HepG2 (cell line): ENCODE measurements around the gene SF3A2. TPM values are rescaled to one million over a fixed set of nuclear protein-coding genes. Genes with fewer than 3 reads are reported as not detected.

Source experiments
- AGO2 ChIP-seq: fragments of 200-400 bp; formaldehyde crosslinking; optimal IDR thresholded peaks from 2 replicates; pipeline ENCODE3; 2017; ENCODE audit warnings: mild to moderate bottlenecking, low read depth, low read length, moderate library complexity
- BORCS8-MEF2B ChIP-seq: sonication (generic); formaldehyde crosslinking; IDR thresholded peaks from 2 replicates; pipeline ENCODE4 v1.8.0; 2022; ENCODE audit warnings: mild to moderate bottlenecking, missing genetic modification reagents
- ETV5 ChIP-seq: IDR thresholded peaks from 2 replicates; pipeline ENCODE4 v1.6.1; 2018; ENCODE audit warnings: missing biosample characterization, missing genetic modification reagents, inconsistent platforms, borderline replicate concordance
- FOXJ3 ChIP-seq: sonication (generic); formaldehyde crosslinking; IDR thresholded peaks from 2 replicates; pipeline ENCODE4 v1.4.0; 2020; ENCODE audit warnings: missing genetic modification reagents, mild to moderate bottlenecking, borderline replicate concordance
- HHEX ChIP-seq: IDR thresholded peaks from 2 replicates; pipeline ENCODE4 v1.6.1; 2016; ENCODE audit warnings: control low read depth
- PCBP2 ChIP-seq: fragments of 200-400 bp; formaldehyde crosslinking; optimal IDR thresholded peaks from 2 replicates; pipeline ENCODE3; 2018; ENCODE audit warnings: low read length, low read depth; ENCODE audit not compliant: poor library complexity, severe bottlenecking
- RARA ChIP-seq: IDR thresholded peaks from 2 replicates; pipeline ENCODE4 v1.6.1; 2016; ENCODE audit warnings: missing genetic modification reagents, missing compliant biosample characterization
- RBM22 ChIP-seq: fragments of 200-400 bp; formaldehyde crosslinking; optimal IDR thresholded peaks from 2 replicates; pipeline ENCODE3; 2017; ENCODE audit warnings: mild to moderate bottlenecking, low read length, moderate library complexity
- SMAD9 ChIP-seq: sonication (generic); formaldehyde crosslinking; IDR thresholded peaks from 2 replicates; pipeline ENCODE4 v1.5.1; 2020; ENCODE audit warnings: mild to moderate bottlenecking, missing genetic modification reagents
- SP5 ChIP-seq: IDR thresholded peaks from 2 replicates; pipeline ENCODE4 v1.6.1; 2016; ENCODE audit warnings: low read depth, borderline replicate concordance
- TFDP1 ChIP-seq: IDR thresholded peaks from 2 replicates; pipeline ENCODE4 v1.6.1; 2016; ENCODE audit warnings: missing compliant biosample characterization, missing genetic modification reagents, borderline replicate concordance
- ZFAT ChIP-seq: sonication (generic); formaldehyde crosslinking; conservative IDR thresholded peaks from 2 replicates; pipeline ENCODE4 v1.8.1; 2023; ENCODE audit warnings: missing genetic modification reagents, inconsistent platforms
- ZFP62 ChIP-seq: sonication (generic); formaldehyde crosslinking; IDR thresholded peaks from 2 replicates; pipeline ENCODE4 v1.4.0; 2020; ENCODE audit warnings: missing genetic modification reagents
- ZNF552 ChIP-seq: sonication (generic); formaldehyde crosslinking; IDR thresholded peaks from 2 replicates; pipeline ENCODE4 v1.9.0; 2022; ENCODE audit warnings: missing genetic modification reagents, mild to moderate bottlenecking, borderline replicate concordance
- ZNF607 ChIP-seq: sonication (generic); formaldehyde crosslinking; IDR thresholded peaks from 2 replicates; pipeline ENCODE4 v1.5.1; 2020; ENCODE audit warnings: missing genetic modification reagents, mild to moderate bottlenecking, borderline replicate concordance
- ZNF709 ChIP-seq: sonication (generic); formaldehyde crosslinking; IDR thresholded peaks from 2 replicates; pipeline ENCODE4 v1.5.0; 2020; ENCODE audit warnings: mild to moderate bottlenecking, missing genetic modification reagents
- ZNF737 ChIP-seq: sonication (generic); formaldehyde crosslinking; IDR thresholded peaks from 2 replicates; pipeline ENCODE4 v1.5.0; 2020; ENCODE audit warnings: missing genetic modification reagents, mild to moderate bottlenecking, borderline replicate concordance
- ZNF768 ChIP-seq: sonication (generic); formaldehyde crosslinking; IDR thresholded peaks from 2 replicates; pipeline ENCODE4 v1.4.0; 2020; ENCODE audit warnings: missing genetic modification reagents
- polyA plus RNA-seq, 8 experiments: library from polyadenylated mRNA; depleted of rRNA in 3 of 8; stranded (reverse) in 7 of 8; unstranded in 1 of 8; fragments of >200 nt; fragmentation: Illumina TruSeq in 4 of 8; extraction: Trizol in 4 of 8; gene quantifications; 2 replicates each; pipeline versions ENCODE4 v1.2.1 to v1.2.3, GENCODE V29; 2011 to 2016; ENCODE audit warnings: low read depth in 4 of 8, missing spikeins in 1 of 8, mixed read lengths in 1 of 8; ENCODE audit not compliant: insufficient read depth in 1 of 8
- total RNA-seq, 5 experiments: library from RNA; depleted of rRNA; stranded (reverse); fragments of >200 nt; fragmentation: Illumina TruSeq; extraction: Trizol; gene quantifications; 2 replicates each; pipeline ENCODE4 v1.2.3, GENCODE V29; 2016; ENCODE audit warnings: low read depth in 1 of 5
- TF ChIP-seq, protein P1 (sequence below), 2 experiments: fragments of 450-650 bp in 1 of 2; sonication (generic) in 1 of 2; formaldehyde crosslinking; IDR thresholded peaks; 2 replicates each; pipeline versions ENCODE4 v1.5.0 to v1.8.0; 2020 to 2022; ENCODE audit warnings: mild to moderate bottlenecking in 1 of 2, missing genetic modification reagents in 1 of 2
- TF ChIP-seq, protein P2 (sequence below): sonication (generic); formaldehyde crosslinking; IDR thresholded peaks from 2 replicates; pipeline ENCODE4 v1.5.0; 2020; ENCODE audit warnings: missing genetic modification reagents
- TF ChIP-seq, protein P3 (sequence below): sonication (generic); formaldehyde crosslinking; IDR thresholded peaks from 2 replicates; pipeline ENCODE4 v1.4.0; 2020; ENCODE audit warnings: mild to moderate bottlenecking, missing genetic modification reagents
- TF ChIP-seq, protein P4 (sequence below): sonication (generic); formaldehyde crosslinking; conservative IDR thresholded peaks from 2 replicates; pipeline ENCODE4 v1.5.0; 2020; ENCODE audit warnings: missing genetic modification reagents

The SF3A2 gene
- total and polyA plus RNA-seq, 2 of the 13 experiments (the other 11 are each of a cell fraction or from before 2014, with no cell fraction given), result 8.6 to 8.8 TPM

DNA sequence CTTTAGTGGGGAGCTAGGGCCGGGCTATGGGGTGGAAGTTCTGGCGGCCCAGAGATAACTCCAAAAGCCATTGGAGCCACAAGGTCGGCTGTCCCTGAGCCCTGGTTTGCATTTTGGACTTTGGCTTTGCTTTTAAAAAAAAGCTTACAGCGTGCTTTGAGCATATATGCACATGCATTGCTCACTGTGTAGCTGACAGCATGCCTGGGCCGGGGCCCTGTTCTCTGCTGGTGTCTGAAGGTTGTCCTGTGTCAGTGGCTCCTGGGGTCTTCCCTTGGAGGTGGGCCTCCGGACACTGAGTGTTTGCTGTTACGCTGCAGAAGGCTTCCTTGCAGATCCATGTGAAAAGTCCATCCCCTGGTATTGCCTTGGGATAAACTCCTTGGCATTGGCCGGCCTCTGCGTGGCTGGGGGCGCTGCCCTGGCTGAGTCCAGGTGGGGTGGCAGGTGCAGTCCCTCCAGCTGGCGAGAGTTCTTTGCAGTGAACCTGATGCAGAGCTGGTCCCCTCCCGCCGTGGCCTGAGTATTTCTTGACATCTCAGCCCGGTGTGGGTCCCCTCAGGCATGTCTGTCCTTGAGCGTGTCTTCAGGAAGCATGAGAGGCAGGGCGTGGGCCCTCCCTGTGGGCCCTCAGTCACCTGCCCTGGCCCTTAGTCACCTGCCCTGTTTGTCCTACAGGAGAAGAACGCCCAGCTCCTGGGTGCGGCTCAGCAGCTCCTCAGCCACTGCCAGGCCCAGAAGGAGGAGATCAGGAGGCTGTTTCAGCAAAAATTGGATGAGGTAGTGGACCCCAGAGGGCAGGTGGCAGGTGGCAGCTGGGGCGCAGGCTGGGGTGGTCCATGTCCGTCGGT is 23.5 kb upstream of the SF3A2 start (continued):
- peak; percentile 93 for TF ChIP-seq ZNF709 (CRISPR knock-in tag)
- TF ChIP-seq, protein P1, sequence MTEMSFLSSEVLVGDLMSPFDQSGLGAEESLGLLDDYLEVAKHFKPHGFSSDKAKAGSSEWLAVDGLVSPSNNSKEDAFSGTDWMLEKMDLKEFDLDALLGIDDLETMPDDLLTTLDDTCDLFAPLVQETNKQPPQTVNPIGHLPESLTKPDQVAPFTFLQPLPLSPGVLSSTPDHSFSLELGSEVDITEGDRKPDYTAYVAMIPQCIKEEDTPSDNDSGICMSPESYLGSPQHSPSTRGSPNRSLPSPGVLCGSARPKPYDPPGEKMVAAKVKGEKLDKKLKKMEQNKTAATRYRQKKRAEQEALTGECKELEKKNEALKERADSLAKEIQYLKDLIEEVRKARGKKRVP (CRISPR knock-in tag; IDR thresholded peaks at IDR 0.05), result no peak
- peak; percentile 2 for TF ChIP-seq AGO2
- TF ChIP-seq TFDP1 (CRISPR knock-in tag), result peak; percentile 86; the same call in 1 of the 2 replicates
- 0 out of 2 replicates have a peak, but pooled peaks have one; percentile 11 for TF ChIP-seq SP5 (CRISPR knock-in tag)
- peak; percentile 87 for TF ChIP-seq ZFAT
- peak; percentile 90 for TF ChIP-seq ZNF607 (CRISPR knock-in tag)
- no peak for TF ChIP-seq PCBP2
- no peak for TF ChIP-seq HHEX (CRISPR knock-in tag)
- peak; percentile 9; the same call in 1 of the 2 replicates for TF ChIP-seq ETV5
- TF ChIP-seq, protein P2, sequence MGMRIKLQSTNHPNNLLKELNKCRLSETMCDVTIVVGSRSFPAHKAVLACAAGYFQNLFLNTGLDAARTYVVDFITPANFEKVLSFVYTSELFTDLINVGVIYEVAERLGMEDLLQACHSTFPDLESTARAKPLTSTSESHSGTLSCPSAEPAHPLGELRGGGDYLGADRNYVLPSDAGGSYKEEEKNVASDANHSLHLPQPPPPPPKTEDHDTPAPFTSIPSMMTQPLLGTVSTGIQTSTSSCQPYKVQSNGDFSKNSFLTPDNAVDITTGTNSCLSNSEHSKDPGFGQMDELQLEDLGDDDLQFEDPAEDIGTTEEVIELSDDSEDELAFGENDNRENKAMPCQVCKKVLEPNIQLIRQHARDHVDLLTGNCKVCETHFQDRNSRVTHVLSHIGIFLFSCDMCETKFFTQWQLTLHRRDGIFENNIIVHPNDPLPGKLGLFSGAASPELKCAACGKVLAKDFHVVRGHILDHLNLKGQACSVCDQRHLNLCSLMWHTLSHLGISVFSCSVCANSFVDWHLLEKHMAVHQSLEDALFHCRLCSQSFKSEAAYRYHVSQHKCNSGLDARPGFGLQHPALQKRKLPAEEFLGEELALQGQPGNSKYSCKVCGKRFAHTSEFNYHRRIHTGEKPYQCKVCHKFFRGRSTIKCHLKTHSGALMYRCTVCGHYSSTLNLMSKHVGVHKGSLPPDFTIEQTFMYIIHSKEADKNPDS, result no peak
- no peak for TF ChIP-seq RBM22
- TF ChIP-seq, protein P3, sequence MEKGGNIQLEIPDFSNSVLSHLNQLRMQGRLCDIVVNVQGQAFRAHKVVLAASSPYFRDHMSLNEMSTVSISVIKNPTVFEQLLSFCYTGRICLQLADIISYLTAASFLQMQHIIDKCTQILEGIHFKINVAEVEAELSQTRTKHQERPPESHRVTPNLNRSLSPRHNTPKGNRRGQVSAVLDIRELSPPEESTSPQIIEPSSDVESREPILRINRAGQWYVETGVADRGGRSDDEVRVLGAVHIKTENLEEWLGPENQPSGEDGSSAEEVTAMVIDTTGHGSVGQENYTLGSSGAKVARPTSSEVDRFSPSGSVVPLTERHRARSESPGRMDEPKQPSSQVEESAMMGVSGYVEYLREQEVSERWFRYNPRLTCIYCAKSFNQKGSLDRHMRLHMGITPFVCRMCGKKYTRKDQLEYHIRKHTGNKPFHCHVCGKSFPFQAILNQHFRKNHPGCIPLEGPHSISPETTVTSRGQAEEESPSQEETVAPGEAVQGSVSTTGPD (CRISPR knock-in tag), result peak; percentile 69; the same call in 1 of the 2 replicates
- no peak for TF ChIP-seq ZFP62 (CRISPR knock-in tag)
- TF ChIP-seq ZNF552 (CRISPR knock-in tag), result peak; percentile 92; the same call in 1 of the 2 replicates
- TF ChIP-seq RARA (CRISPR knock-in tag), result peak; percentile 47; the same call in 1 of the 2 replicates
- peak; percentile 94 for TF ChIP-seq BORCS8-MEF2B (CRISPR knock-in tag)
- TF ChIP-seq FOXJ3, result peak; percentile 71; the same call in 1 of the 2 replicates
- no peak for TF ChIP-seq ZNF768 (CRISPR knock-in tag)
- TF ChIP-seq, protein P4, sequence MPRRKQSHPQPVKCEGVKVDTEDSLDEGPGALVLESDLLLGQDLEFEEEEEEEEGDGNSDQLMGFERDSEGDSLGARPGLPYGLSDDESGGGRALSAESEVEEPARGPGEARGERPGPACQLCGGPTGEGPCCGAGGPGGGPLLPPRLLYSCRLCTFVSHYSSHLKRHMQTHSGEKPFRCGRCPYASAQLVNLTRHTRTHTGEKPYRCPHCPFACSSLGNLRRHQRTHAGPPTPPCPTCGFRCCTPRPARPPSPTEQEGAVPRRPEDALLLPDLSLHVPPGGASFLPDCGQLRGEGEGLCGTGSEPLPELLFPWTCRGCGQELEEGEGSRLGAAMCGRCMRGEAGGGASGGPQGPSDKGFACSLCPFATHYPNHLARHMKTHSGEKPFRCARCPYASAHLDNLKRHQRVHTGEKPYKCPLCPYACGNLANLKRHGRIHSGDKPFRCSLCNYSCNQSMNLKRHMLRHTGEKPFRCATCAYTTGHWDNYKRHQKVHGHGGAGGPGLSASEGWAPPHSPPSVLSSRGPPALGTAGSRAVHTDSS (CRISPR knock-in tag), result no peak
- no peak; the same call in 1 of the 2 replicates for TF ChIP-seq ZNF737 (CRISPR knock-in tag)
- no peak for TF ChIP-seq SMAD9 (CRISPR knock-in tag)
